COLO668 (cell line): ENCODE measurements around the gene PPTC7.
A peak's percentile ranks its signal among the peaks of the same experiment; 100 is the strongest.
"Not testable (repeated sequence)": the region's sequence is repeated elsewhere in the genome, so short reads cannot be mapped to it uniquely, and the experiment has no call there.

Experiments
- DNase-seq: peaks from one replicate; lab custom pipeline; 2025; ENCODE audit not compliant: unreplicated experiment; lab: John Stamatoyannopoulos, UW

PPTC7 gene

DNA sequence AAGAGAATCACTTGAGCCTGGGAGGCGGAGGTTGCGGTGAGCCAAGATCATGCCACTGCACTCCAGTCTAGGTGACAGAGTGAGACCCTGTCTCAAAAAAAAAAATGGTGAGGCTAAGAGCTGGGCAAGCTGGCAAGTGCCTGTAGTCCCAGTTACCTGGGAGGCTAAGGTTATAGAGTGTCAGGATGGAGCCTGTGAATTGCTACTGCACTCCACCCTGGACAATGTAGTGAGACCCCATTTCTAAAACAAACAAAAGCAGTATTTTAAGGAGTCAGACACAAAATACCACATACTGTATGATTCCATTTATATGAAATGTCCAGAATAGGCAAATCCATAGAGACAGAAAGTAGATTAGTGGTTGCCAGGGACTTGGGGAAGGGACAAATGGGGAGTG is 4.0 kb upstream of the PPTC7 start:
- DNase-seq: not testable (repeated sequence)

- DNase-seq: no peak
These were observed 2.2 kb upstream of the PPTC7 start for GRCh38 chr12:110585231-110585799.

DNA sequence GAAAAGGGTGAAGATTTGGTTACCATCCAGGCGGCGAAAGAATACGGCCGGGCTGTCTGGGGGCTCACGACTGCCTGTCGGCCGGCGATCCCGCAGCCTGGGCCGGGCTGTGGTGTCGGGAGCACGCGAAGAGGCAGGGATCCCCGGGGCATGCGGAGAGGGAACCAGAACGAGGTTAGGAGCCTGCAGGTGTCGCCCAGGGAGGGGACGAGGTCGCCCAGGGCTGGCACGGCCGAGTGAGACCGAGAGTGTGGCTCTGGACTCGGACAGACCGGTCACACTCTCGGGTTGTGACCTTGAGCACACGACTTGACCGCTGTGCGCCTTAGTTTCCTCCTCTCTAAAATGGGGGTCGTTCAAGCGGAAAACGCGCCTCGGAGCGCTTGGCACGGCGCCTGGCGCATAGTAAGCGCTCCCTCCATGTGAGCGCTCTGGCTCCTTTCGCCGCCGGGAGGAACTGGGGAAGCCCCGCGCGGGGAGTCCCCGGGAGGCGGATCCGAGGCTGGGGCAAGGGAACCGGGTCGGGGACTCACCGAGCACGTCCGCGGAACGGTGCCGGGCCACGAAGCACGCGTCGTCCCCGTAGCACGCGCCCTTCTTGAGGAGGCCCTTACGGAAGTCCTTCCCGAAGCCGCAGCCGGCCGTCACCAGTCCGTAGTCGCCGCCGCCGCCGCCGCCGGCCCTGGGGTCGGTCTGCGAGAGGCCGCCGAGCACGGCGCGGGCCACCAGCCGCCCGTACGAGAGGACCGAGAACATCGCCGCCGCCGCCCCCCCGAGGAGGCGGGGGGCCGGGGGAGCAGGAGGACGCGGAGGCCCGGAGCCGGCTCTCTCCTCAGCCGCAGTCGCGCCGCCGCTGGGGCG is 612 bp downstream of the PPTC7 start:
- DNase-seq: peak; percentile 76

DNA sequence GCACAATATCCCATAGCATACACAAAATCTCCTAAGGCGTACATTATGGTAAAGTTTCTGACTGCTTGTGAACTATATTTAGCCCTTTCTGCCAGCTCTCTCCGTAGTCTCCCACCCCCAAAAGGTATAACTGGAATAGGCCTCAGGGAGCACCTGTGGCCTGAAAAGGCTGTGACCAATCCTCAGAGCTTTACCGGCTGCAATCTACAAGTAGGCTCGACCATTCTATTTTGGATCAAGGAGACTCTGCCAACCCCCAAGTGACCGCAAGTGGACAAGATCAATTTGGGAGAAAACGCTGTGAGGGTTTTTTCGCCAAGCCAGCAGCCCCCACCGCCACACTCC is 1.2 kb downstream of the PPTC7 start:
- DNase-seq: peak; percentile 34

DNA sequence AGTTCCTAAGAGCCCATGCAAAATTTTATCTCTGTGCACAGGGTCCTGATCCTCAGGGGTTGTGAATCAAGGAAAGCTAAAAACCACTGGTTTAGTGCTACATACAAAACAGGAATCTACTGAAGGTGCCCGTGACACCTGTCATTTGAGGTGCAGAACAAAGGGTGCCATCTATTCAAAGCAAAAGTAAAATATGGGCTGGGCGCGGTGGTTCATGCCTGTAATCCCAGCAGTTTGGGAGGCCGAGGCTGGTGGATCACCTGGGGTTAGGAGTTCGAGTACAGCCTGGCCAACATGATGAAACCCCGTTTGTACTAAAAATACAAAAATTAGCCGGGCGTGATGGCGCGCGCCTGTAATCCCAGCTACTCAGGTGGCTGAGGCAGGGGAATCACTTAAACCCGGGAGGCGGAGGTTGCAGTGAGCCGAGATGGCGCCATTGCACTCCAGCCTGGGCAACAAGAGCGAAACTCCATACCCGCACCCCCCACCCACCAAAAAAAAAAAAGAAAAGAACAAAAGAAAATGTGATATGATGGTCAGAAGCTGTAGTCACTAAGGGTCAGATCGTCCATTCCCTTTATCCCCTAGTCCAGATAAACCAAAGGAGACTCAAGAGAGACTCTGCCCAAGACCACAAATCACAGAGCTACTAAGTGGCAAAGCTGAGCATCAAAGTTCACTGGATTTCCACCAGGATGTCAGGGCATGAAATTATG is 3.4 kb downstream of the PPTC7 start:
- DNase-seq: no peak

DNA sequence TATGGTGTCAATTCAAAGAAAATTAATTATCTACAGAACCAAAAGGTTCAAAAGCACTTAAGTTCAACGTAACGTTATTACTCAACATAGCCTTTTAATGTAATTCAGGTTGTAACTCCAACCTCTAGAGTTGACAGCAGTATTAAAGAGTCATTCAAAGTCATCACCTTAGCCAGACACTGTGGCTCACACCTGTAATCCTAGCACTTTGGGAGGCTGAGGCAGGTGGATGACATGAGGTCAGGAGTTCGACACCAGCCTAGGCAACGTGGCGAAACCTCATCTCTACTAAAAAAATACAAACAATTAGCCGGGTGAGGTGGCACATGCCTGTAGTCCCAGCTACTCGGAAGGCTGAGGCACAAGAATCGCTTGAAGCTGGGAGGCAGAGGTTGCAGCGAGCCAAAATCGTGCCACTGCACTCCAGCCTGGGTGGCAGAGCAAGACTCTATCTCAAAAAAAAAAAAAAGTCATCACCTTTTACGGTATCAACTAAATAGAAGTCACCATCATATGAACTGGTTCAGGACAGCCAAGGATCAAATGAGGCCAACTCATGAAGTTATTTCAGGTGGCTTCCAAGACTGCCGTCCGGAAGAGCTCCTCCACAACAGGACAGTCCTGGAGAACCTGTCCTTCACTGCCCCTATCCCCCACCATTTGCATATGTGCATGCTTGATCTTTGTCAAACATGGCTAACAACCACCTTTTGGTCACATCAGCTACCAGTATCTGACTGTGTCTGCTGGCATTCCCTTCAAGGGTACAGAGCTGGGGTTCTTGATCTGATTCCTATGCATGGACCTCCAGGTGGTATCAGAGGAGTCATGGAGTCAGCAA is 4.2 kb downstream of the PPTC7 start:
- no peak for DNase-seq

DNA sequence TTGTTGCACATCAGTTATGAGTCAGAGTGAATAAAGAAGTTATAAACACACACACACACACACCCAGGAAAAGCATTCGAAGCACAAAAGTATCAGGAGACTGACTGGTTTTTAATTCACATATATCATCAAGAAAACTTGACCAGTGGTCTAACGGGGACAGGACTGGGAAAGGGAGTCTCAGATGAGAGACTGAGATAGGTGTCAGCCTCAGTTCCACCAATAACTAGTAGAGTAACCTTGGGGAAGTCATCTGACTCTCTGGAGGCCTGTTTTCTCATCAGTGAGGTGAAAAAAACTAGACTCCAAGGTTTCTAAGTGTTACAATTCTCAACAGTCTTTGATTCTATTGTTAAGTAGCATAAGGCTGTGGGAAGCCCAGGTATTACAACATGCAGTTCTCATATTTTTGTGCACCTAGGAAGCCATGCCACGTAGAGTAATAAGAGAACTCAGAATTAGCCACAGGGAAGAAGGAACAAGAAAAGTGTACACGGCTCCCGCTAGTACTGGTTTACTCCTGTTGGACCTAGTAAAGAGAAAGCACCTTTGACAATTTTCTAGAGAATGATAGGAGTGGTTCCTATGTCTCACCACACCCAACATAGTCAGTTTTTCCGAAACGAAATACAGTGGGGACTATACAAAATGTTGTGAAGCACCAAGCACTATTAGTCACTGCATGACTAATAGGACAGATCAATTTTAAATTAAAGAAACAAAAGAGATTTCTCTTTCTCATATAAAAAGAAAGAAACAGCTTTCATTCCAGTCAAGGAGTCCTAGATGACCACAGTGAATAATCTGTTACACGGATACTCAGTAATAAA is 5.0 kb downstream of the PPTC7 start:
- no peak for DNase-seq

GRCh38 chr12:110576504-110576903 is 6.6 kb downstream of the PPTC7 start:
- DNase-seq: no peak

GRCh38 chr12:110575326-110575725 is 7.8 kb downstream of the PPTC7 start:
- DNase-seq: no peak

DNA sequence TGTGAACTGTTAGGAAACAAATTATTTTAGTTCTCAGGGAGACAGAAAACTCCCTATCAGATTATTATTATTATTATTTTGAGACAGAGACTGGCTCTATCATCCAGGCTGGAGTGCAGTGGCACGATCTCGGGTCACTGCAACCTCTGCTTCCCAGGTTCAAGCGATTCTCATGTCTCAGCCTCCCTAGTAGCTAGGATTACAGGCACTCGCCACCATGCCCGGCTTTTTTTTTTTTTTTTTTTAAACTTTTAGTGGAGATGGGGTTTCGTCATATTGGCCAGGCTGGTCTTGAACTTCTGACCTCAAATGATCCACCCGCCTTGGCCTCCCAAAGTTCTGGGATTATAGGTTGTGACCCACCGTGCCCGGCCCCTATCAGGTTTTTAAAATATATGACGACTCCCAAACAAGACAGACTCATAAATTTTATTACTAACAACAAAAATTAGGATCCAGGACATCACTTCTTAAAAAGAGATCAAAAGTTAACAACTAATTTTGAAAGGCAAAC is 8.3 kb downstream of the PPTC7 start:
- DNase-seq: not testable (repeated sequence)

- DNase-seq: no peak
These were observed 9.1 kb downstream of the PPTC7 start for GRCh38 chr12:110574044-110574443.

GRCh38 chr12:110570798-110571197 is 12.3 kb downstream of the PPTC7 start:
- DNase-seq: not testable (repeated sequence)

GRCh38 chr12:110569838-110570237 is 13.3 kb downstream of the PPTC7 start:
- DNase-seq: not testable (repeated sequence)

- no peak for DNase-seq
These were observed 14.4 kb downstream of the PPTC7 start for GRCh38 chr12:110568752-110569151.

- no peak for DNase-seq
These were observed 16.1 kb downstream of the PPTC7 start for GRCh38 chr12:110566993-110567392.

DNA sequence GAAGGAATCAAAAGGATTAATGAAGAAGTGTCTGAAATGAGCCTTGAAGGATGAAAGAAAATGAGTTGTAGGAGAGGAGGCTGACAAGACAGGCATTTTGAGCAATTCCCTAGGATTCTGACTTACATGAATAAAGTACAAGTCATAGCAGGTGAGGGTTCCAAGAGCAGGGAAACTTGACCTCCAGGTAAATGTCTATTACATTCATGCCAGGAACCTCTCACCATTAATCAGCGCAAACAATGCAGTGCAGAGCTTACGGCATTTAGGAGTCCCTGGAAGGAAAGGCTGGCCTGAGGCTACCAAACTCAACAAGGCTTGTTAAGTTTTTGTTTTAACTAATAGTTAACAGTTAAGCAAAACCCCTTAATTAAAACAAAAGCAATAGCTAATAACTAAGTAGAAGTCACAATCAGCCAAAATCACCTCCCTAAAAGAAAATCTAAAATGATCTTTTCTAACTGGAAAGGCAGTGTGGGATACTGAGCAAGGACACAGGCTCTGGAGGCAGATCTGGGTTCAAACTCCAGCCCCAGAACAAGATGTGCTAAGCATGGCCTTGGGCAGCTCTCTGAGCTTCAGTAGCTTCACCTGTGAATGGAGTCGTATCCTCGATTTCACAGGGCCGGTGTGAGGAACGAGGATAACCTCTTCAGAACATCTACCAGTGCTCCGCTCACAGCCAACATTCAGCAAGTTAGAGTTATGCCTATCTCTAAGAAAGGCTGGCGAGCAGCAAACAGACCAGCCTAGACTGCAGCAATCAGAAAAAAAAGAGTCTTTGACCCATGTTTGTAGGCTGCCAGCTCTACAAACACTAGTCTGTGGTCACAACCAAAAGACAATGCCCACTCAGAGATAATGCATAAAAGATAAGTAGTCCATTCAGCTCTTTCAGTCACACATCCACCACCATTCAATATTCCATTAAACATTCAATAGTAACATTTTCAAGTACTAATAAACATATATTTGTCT is 16.9 kb downstream of the PPTC7 start:
- DNase-seq: peak; percentile 29

GRCh38 chr12:110564471-110564991 is 18.6 kb downstream of the PPTC7 start:
- DNase-seq: no peak

GRCh38 chr12:110563702-110564470 is 19.2 kb downstream of the PPTC7 start:
- no peak for DNase-seq
